A549 (cell line): ENCODE measurements around the gene FCGR2B. TPM values are rescaled to one million over a fixed set of nuclear protein-coding genes. Genes with fewer than 3 reads are reported as not detected.

ENCODE experiments used
- ATAC-seq, 2 experiments: fragments of 200-7000 bp in 1 of 2; fragments of >200 bp in 1 of 2; cut with Nextera tagmentation in 1 of 2; cut with Tn5 transposase in 1 of 2; 3 replicates each; pipeline versions ENCODE4 v1.8.0 to v1.9.1; 2018 to 2020; ENCODE audit warnings: mild to moderate bottlenecking in 1 of 2, moderate library complexity in 1 of 2
- CTCF ChIA-PET: fragments of 300-600 bp; sonication (Branson Sonifier 250); formaldehyde crosslinking; extraction: SDS; loops from one replicate; lab custom pipeline; 2021; ENCODE audit warnings: antibody characterized with exemption, inconsistent platforms; lab: Yijun Ruan, JAX
- POLR2A ChIA-PET: fragments of 350-600 bp; formaldehyde crosslinking; extraction: SDS; loops from one replicate; lab custom pipeline; 2021; ENCODE audit warnings: antibody characterized with exemption, inconsistent platforms; lab: Yijun Ruan, JAX
- DNase-seq, 2 experiments: peaks; one replicate each; pipeline versions ENCODE4 v3.0.0 to v3.0.0-alpha.2; 2011 to 2016; ENCODE audit warnings: low read depth in 1 of 2, low spot score in 1 of 2
- FAIRE-seq: peaks from 2 replicates; lab custom pipeline; 2011; peaks lifted over from hg19 to GRCh38; lab: Jason Lieb, UNC
- H3K27ac ChIP-seq, 2 experiments: fragments of >200 bp; sonication (Bioruptor Twin); formaldehyde crosslinking; 3 replicates each; pipeline ENCODE4 v1.5.1; 2016 to 2017
- H3K4me1 ChIP-seq: fragments of >200 bp; sonication (Bioruptor Twin); formaldehyde crosslinking; 3 replicates; pipeline ENCODE4 v1.6.1; 2016
- H3K4me2 ChIP-seq: fragments of >200 bp; sonication (Bioruptor Twin); formaldehyde crosslinking; 3 replicates; pipeline ENCODE4 v1.6.1; 2016
- H3K4me3 ChIP-seq: fragments of >200 bp; sonication (Bioruptor Twin); formaldehyde crosslinking; 3 replicates; pipeline ENCODE4 v1.5.1; 2016
- H3K9me3 ChIP-seq: fragments of >200 bp; sonication (Bioruptor Twin); formaldehyde crosslinking; 3 replicates; pipeline ENCODE4 v1.6.1; 2016
- CBX8 ChIP-seq: fragments of 200-600 bp; sonication (generic); IDR thresholded peaks from 2 replicates; pipeline ENCODE4 v1.6.1; 2016
- EHF ChIP-seq: fragments of 250-450 bp; sonication (Bioruptor Pico); IDR thresholded peaks from 2 replicates; pipeline ENCODE4 v1.5.0; 2020; ENCODE audit warnings: mild to moderate bottlenecking
- EP300 ChIP-seq, 2 experiments: fragments of >200 bp; sonication (Bioruptor Twin); formaldehyde crosslinking; IDR thresholded peaks; 2 replicates in 1 of 2; 3 replicates in 1 of 2; pipeline ENCODE4 v1.6.1; 2016 to 2017
- GATA3 ChIP-seq: IDR thresholded peaks from 2 replicates; pipeline ENCODE4 v1.6.1; 2012; ENCODE audit warnings: borderline replicate concordance
- HDAC2 ChIP-seq: fragments of 200-600 bp; sonication (generic); IDR thresholded peaks from 2 replicates; pipeline ENCODE4 v1.6.1; 2016
- HOXA7 ChIP-seq: fragments of 250-450 bp; sonication (Bioruptor Pico); IDR thresholded peaks from 2 replicates; pipeline ENCODE4 v1.5.0; 2020; ENCODE audit warnings: mild to moderate bottlenecking, moderate library complexity
- HOXB13 ChIP-seq: fragments of 250-450 bp; sonication (Bioruptor Pico); IDR thresholded peaks from 2 replicates; pipeline ENCODE4 v1.5.0; 2020; ENCODE audit warnings: low read depth, mild to moderate bottlenecking, moderate library complexity
- JUN ChIP-seq, 2 experiments: fragments of >200 bp; sonication (Bioruptor Twin); formaldehyde crosslinking; IDR thresholded peaks; 2 replicates in 1 of 2; 3 replicates in 1 of 2; pipeline ENCODE4 v1.6.1; 2016 to 2017
- JUNB ChIP-seq: fragments of >200 bp; sonication (Bioruptor Twin); formaldehyde crosslinking; IDR thresholded peaks from 2 replicates; pipeline ENCODE4 v1.6.1; 2016
- KDM1A ChIP-seq: fragments of 200-600 bp; sonication (generic); IDR thresholded peaks from 2 replicates; pipeline ENCODE4 v1.6.1; 2016; ENCODE audit warnings: low read depth, mild to moderate bottlenecking
- MAZ ChIP-seq: fragments of 150-350 bp; IDR thresholded peaks from 2 replicates; pipeline ENCODE4 v1.6.1; 2014; ENCODE audit warnings: antibody characterized with exemption, low read depth, low read length, borderline replicate concordance
- MYC ChIP-seq: IDR thresholded peaks from 2 replicates; pipeline ENCODE4 v1.6.1; 2012; ENCODE audit warnings: mild to moderate bottlenecking, inconsistent platforms, low read length, improper control_type of control experiment, borderline replicate concordance
- NFE2L2 ChIP-seq: fragments of 150-350 bp; conservative IDR thresholded peaks from 2 replicates; pipeline ENCODE4 v1.6.1; 2014; ENCODE audit warnings: low read length
- NPAS2 ChIP-seq: fragments of 250-450 bp; sonication (Bioruptor Pico); IDR thresholded peaks from 2 replicates; pipeline ENCODE4 v1.8.0; 2022; ENCODE audit warnings: mild to moderate bottlenecking, moderate library complexity, borderline replicate concordance
- PHF8 ChIP-seq: fragments of 200-600 bp; sonication (generic); IDR thresholded peaks from 2 replicates; pipeline ENCODE4 v1.6.1; 2016; ENCODE audit warnings: low read depth, mild to moderate bottlenecking, antibody characterized with exemption, moderate library complexity, borderline replicate concordance
- RARB ChIP-seq: fragments of 250-450 bp; sonication (Bioruptor Pico); IDR thresholded peaks from 2 replicates; pipeline ENCODE4 v1.8.0; 2021; ENCODE audit warnings: mild to moderate bottlenecking, moderate library complexity
- RCOR1 ChIP-seq: fragments of 150-350 bp; IDR thresholded peaks from 2 replicates; pipeline ENCODE4 v1.6.1; 2014; ENCODE audit warnings: antibody characterized with exemption, low read length, low read depth
- ZNF302 ChIP-seq: fragments of 250-450 bp; sonication (Bioruptor Pico); IDR thresholded peaks from 2 replicates; pipeline ENCODE4 v1.9.0; 2021; ENCODE audit warnings: inconsistent platforms, mild to moderate bottlenecking, moderate library complexity
- WGBS: methylation state at CpG from one replicate; pipeline ENCODE4 v1.1.6; 2017; ENCODE audit errors: missing lambda C conversion rate; 5-methylcytosine and 5-hydroxymethylcytosine counted together
- polyA plus RNA-seq, 4 experiments: library from polyadenylated mRNA; depleted of rRNA in 3 of 4; stranded (reverse); fragments of >200 nt; fragmentation: RNase III in 1 of 4; extraction: RNeasy Plus Mini Kit Qiagen cat#74134 plus additional on column Dnase treatment in 1 of 4; gene quantifications; 2 replicates in 3 of 4; 3 replicates in 1 of 4; pipeline ENCODE4 v1.2.3, GENCODE V29; 2011 to 2017
- TF ChIP-seq, protein P1 (sequence below): fragments of 150-350 bp; IDR thresholded peaks from 2 replicates; pipeline ENCODE4 v1.6.1; 2014; ENCODE audit warnings: low read depth, mild to moderate bottlenecking, low read length
- TF ChIP-seq, protein P2 (sequence below): fragments of 250-450 bp; sonication (Bioruptor Pico); IDR thresholded peaks from 2 replicates; pipeline ENCODE4 v1.5.0; 2020; ENCODE audit warnings: low read depth, mild to moderate bottlenecking, moderate library complexity
- TF ChIP-seq, protein P3 (sequence below): fragments of >200 bp; sonication (Bioruptor Twin); formaldehyde crosslinking; IDR thresholded peaks from 2 replicates; pipeline ENCODE4 v1.6.1; 2016
- TF ChIP-seq, protein P4 (sequence below): fragments of 450-650 bp; IDR thresholded peaks from 2 replicates; pipeline ENCODE4 v1.6.1; 2014; ENCODE audit warnings: antibody characterized with exemption
- TF ChIP-seq, protein P5 (sequence below): IDR thresholded peaks from 2 replicates; pipeline ENCODE4 v1.6.1; 2012; ENCODE audit warnings: low read depth, borderline replicate concordance

The FCGR2B gene
- polyA plus RNA-seq, 2 of the 4 experiments (the other 2 are of a cell fraction) = not detected

DNA sequence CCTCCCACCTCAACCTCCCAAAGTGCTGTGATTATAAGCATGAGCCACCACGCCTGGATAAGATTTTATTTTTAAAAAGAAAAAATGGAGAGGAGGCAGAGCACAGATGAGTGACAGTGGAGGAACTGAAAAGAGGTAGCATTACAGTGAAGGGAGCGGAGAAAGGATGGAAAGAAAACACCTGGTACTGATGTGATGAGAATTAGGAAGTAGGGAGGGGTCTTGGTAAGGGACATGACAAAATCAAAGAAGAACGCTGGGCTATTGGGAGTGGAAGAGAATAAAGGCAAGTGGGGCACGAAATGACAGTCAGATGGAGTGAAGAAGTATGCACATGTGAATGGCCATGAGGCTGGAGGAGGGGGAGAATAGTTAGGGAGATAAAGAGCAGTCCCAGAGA is 46.4 kb downstream of the FCGR2B start:
- POLR2A ChIA-PET = no interaction called here
- Histone ChIP-seq H3K27ac (no peak overlapping the region), H3K4me2 (no peak overlapping the region), H3K9me3 (no peaks in the 10 kb centered on the region), H3K4me1 (no peaks in the 10 kb centered on the region), H3K4me3 (no peak overlapping the region)
- FAIRE-seq = no peak
- CTCF ChIA-PET = interaction anchor here (1.2 kb wide), 1 partner anchor 17 kb away, joined by 4 read pairs; no protein-coding TSS in a partner anchor
- DNase-seq = no peak
- ATAC-seq = no peak
- WGBS = 58% methylated on average over 4 of the region's 4 CpGs
- TF ChIP-seq, protein P1, sequence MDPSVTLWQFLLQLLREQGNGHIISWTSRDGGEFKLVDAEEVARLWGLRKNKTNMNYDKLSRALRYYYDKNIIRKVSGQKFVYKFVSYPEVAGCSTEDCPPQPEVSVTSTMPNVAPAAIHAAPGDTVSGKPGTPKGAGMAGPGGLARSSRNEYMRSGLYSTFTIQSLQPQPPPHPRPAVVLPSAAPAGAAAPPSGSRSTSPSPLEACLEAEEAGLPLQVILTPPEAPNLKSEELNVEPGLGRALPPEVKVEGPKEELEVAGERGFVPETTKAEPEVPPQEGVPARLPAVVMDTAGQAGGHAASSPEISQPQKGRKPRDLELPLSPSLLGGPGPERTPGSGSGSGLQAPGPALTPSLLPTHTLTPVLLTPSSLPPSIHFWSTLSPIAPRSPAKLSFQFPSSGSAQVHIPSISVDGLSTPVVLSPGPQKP = no peak
- TF ChIP-seq NPAS2 (CRISPR knock-in tag) (no peak), HOXB13 (CRISPR knock-in tag) (no peak), HOXA7 (no peak), PHF8 (no peak), NFE2L2 (no peak), JUN (IDR thresholded peaks at IDR 0.05) (no peak), MYC (no peak), RCOR1 (no peak), HDAC2 (no peak), EHF (CRISPR knock-in tag) (no peak), RARB (no peak), KDM1A (no peak), JUNB (no peak), EP300 (IDR thresholded peaks at IDR 0.05) (no peak), MAZ (no peak)
- TF ChIP-seq, protein P2, sequence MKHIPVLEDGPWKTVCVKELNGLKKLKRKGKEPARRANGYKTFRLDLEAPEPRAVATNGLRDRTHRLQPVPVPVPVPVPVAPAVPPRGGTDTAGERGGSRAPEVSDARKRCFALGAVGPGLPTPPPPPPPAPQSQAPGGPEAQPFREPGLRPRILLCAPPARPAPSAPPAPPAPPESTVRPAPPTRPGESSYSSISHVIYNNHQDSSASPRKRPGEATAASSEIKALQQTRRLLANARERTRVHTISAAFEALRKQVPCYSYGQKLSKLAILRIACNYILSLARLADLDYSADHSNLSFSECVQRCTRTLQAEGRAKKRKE = no peak

DNA sequence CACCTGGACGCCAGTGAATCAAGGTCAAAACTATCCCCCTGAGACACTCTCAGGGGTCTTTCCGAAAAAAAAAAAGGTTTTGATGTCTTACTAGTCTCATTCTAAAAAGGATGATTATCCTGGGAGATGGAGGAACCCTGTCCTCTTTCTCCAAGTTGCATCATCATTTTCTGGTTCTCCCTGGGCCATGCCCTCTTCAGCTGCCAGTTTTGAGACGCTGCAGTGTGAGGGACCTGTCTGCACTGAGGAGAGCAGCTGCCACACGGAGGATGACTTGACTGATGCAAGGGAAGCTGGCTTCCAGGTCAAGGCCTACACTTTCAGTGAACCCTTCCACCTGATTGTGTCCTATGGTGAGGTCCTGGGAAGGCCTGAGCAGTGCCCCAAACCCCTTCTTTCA is 47.6 kb downstream of the FCGR2B start:
- TF ChIP-seq EHF (CRISPR knock-in tag) (no peak), MYC (no peak), CBX8 (no peak), KDM1A (no peak), ZNF302 (CRISPR knock-in tag) (no peak), GATA3 (no peak), HDAC2 (no peak), PHF8 (no peak)
- TF ChIP-seq, protein P3, sequence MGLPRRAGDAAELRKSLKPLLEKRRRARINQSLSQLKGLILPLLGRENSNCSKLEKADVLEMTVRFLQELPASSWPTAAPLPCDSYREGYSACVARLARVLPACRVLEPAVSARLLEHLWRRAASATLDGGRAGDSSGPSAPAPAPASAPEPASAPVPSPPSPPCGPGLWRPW = no peak
- TF ChIP-seq, protein P4, sequence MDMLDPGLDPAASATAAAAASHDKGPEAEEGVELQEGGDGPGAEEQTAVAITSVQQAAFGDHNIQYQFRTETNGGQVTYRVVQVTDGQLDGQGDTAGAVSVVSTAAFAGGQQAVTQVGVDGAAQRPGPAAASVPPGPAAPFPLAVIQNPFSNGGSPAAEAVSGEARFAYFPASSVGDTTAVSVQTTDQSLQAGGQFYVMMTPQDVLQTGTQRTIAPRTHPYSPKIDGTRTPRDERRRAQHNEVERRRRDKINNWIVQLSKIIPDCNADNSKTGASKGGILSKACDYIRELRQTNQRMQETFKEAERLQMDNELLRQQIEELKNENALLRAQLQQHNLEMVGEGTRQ = no peak
- TF ChIP-seq, protein P5, sequence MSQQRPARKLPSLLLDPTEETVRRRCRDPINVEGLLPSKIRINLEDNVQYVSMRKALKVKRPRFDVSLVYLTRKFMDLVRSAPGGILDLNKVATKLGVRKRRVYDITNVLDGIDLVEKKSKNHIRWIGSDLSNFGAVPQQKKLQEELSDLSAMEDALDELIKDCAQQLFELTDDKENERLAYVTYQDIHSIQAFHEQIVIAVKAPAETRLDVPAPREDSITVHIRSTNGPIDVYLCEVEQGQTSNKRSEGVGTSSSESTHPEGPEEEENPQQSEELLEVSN = no peak
- TF ChIP-seq, protein P2 = no peak
- no peak for DNase-seq

More for the DNA sequence above, 47.6 kb downstream of the FCGR2B start:
- 73% methylated on average over 4 of the region's 4 CpGs for WGBS
- Histone ChIP-seq H3K27ac (peak overlapping the region; percentile 37 to 55; a peak in 3 of 6 replicates), H3K4me2 (no peak overlapping the region), H3K4me1 (no peaks in the 10 kb centered on the region), H3K9me3 (no peaks in the 10 kb centered on the region), H3K4me3 (no peak overlapping the region)
- ATAC-seq (no peak), FAIRE-seq (no peak)
- POLR2A ChIA-PET = no interaction called here
- CTCF ChIA-PET = interaction anchor here (0.9 to 1.4 kb wide), 4 partner anchors 16 to 223 kb away, joined by 4 to 5 read pairs (median 4); no protein-coding TSS in a partner anchor
